Nephron progenitor cell (in vitro differentiated cells): ENCODE results near the gene SFTPD.
"Not testable (repeated sequence)": the region's sequence is repeated elsewhere in the genome, so short reads cannot be mapped to it uniquely, and the experiment has no call there.

Experiments
- DNase-seq: peaks from one replicate; pipeline ENCODE4 v3.0.0; 2021
- H3K27ac Mint-ChIP-seq: 2 replicates; pipeline ENCODE4 v1.8.0; 2021; ENCODE audit warnings: mild to moderate bottlenecking, moderate library complexity, mixed read lengths
- H3K27me3 Mint-ChIP-seq: 2 replicates; pipeline ENCODE4 v1.8.0; 2021; ENCODE audit warnings: mild to moderate bottlenecking, low read depth, mixed read lengths; ENCODE audit not compliant: poor library complexity
- H3K36me3 Mint-ChIP-seq: 2 replicates; pipeline ENCODE4 v1.8.0; 2021; ENCODE audit warnings: low read depth, mixed read lengths
- H3K4me1 Mint-ChIP-seq: 2 replicates; pipeline ENCODE4 v1.8.0; 2021; ENCODE audit warnings: mixed read lengths
- H3K4me3 Mint-ChIP-seq: 2 replicates; pipeline ENCODE4 v1.8.0; 2021; ENCODE audit warnings: mild to moderate bottlenecking, moderate library complexity, mixed read lengths
- H3K9me3 Mint-ChIP-seq: 2 replicates; pipeline ENCODE4 v1.8.0; 2021; ENCODE audit warnings: mild to moderate bottlenecking, moderate library complexity, mixed read lengths
- CTCF ChIP-seq: fragments of 200-600 bp; sonication (generic); IDR thresholded peaks from 2 replicates; pipeline ENCODE4 v1.5.0; 2021; ENCODE audit warnings: antibody characterized with exemption

The SFTPD gene

GRCh38 chr10:79948976-79949722 is at the start of gene SFTPD:
Gene SFTPD, minus strand, starts transcription at chr10:79949105. Its CDS starts 2,446 bp downstream, at chr10:79946659.
- TF ChIP-seq CTCF: no peak
- peak within 1 kb of the TSS; percentile 24 for H3K27ac Mint-ChIP-seq
- H3K9me3 Mint-ChIP-seq: peaks cover 35% of the 10 kb centered on the region
- H3K27me3 Mint-ChIP-seq: peaks cover 31% of the 10 kb centered on the region
- no peaks in the 10 kb centered on the region for H3K4me1 Mint-ChIP-seq
- peaks cover 22% of the 10 kb centered on the region for H3K36me3 Mint-ChIP-seq
- no peak for DNase-seq
- no peak within 1 kb of the TSS for H3K4me3 Mint-ChIP-seq

DNA sequence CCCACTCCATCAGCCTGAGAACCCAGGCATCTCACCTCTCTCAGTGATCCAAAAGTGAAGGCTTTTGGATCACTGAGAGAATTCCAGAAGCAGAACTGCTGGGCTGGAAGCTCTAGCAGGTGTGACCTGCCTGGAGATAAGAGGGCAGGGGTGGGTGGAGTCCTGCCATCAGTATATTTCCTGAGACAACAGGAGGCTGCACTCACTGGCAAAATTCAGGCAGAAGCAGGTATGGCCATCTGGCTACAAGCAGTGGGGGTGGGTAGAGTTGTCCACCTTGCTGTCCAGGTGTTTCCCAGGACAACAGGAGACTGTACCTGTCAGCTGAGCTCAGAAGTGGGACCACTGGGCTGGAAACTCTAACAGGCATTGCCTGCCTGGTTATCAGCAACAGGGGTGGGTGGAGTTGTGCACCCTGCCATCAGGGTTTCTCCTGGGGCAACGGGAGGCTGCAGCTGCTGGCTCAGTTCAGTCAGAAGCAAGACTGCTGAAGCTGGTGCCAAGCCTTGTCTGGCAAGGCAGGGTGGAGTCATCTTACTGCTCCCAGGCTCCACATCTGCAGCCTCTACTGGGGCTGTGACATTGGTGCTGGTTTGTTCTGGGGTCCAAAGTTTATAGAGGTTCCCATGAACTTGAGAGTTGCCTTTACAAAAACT is 47.2 kb upstream of the SFTPD start:
- Mint-ChIP-seq H3K4me3 (no peak overlapping the region), H3K27ac (no peak overlapping the region), H3K36me3 (no peaks in the 10 kb centered on the region), H3K9me3 (peaks cover 6% of the 10 kb centered on the region), H3K27me3 (peaks cover 27% of the 10 kb centered on the region), H3K4me1 (no peaks in the 10 kb centered on the region)
- no peak for DNase-seq
- no peak for TF ChIP-seq CTCF

- TF ChIP-seq CTCF: no peak
- Mint-ChIP-seq H3K4me3 (no peak overlapping the region), H3K4me1 (no peaks in the 10 kb centered on the region), H3K9me3 (peaks cover 20% of the 10 kb centered on the region), H3K27ac (no peak overlapping the region), H3K36me3 (no peaks in the 10 kb centered on the region), H3K27me3 (peaks cover 27% of the 10 kb centered on the region)
- no peak for DNase-seq
Measured at GRCh38 chr10:79994556-79994955, 45.7 kb upstream of the SFTPD start.

- H3K4me3 Mint-ChIP-seq, DNase-seq, H3K4me1 Mint-ChIP-seq, H3K36me3 Mint-ChIP-seq, H3K27ac Mint-ChIP-seq: not testable (repeated sequence)
- H3K9me3 Mint-ChIP-seq: peaks cover 34% of the 10 kb centered on the region
- peaks cover 41% of the 10 kb centered on the region for H3K27me3 Mint-ChIP-seq
Measured at GRCh38 chr10:79988199-79988598, 39.3 kb upstream of the SFTPD start.

GRCh38 chr10:79986661-79987060 is 37.8 kb upstream of the SFTPD start:
- H3K36me3 Mint-ChIP-seq, H3K4me1 Mint-ChIP-seq, H3K27ac Mint-ChIP-seq, DNase-seq, H3K4me3 Mint-ChIP-seq: not testable (repeated sequence)
- Mint-ChIP-seq H3K9me3 (peaks cover 34% of the 10 kb centered on the region), H3K27me3 (peaks cover 47% of the 10 kb centered on the region)

- DNase-seq: no peak
- no peaks in the 10 kb centered on the region for H3K36me3 Mint-ChIP-seq
- peaks cover 54% of the 10 kb centered on the region for H3K27me3 Mint-ChIP-seq
- H3K4me1 Mint-ChIP-seq: peaks cover 7% of the 10 kb centered on the region
- TF ChIP-seq CTCF: no peak
- H3K4me3 Mint-ChIP-seq: no peak overlapping the region
- H3K27ac Mint-ChIP-seq: no peak overlapping the region
- peaks cover 25% of the 10 kb centered on the region for H3K9me3 Mint-ChIP-seq
Measured at GRCh38 chr10:79985481-79986072, 36.7 kb upstream of the SFTPD start.
